GM23338 (cell line): ENCODE measurements around the gene RFC2.

Experiments
- CREB1 ChIP-seq: fragments of 250-450 bp; sonication (Bioruptor Pico); IDR thresholded peaks from 2 replicates; pipeline ENCODE4 v1.5.0; 2020; ENCODE audit warnings: low read depth, mild to moderate bottlenecking, moderate library complexity
- CTCF ChIP-seq, 2 experiments: fragments of 200-600 bp in 1 of 2; sonication (generic) in 1 of 2; conservative IDR thresholded peaks; 2 replicates each; pipeline versions ENCODE4 v1.5.1 to v1.6.1; 2016 to 2017; ENCODE audit warnings: antibody characterized with exemption in 2 of 2, low read depth in 2 of 2, mild to moderate bottlenecking in 2 of 2, moderate library complexity in 1 of 2
- ETS1 ChIP-seq: IDR thresholded peaks from 2 replicates; pipeline ENCODE4 v1.6.1; 2016; ENCODE audit warnings: antibody characterized with exemption
- EZH2 ChIP-seq: fragments of 200-600 bp; sonication (generic); IDR thresholded peaks from one replicate; pipeline ENCODE4 v1.8.0; 2017; ENCODE audit warnings: antibody characterized with exemption, mild to moderate bottlenecking, low read depth; ENCODE audit not compliant: unreplicated experiment
- EZH2phosphoT487 ChIP-seq: fragments of 200-600 bp; sonication (generic); IDR thresholded peaks from one replicate; pipeline ENCODE4 v1.8.1; 2018; ENCODE audit warnings: antibody characterized with exemption; ENCODE audit not compliant: unreplicated experiment
- JUNB ChIP-seq: IDR thresholded peaks from one replicate; pipeline ENCODE4 v1.6.1; 2016; ENCODE audit warnings: antibody characterized with exemption; ENCODE audit not compliant: unreplicated experiment
- NANOG ChIP-seq: IDR thresholded peaks from 2 replicates; pipeline ENCODE4 v1.6.1; 2016; ENCODE audit warnings: antibody characterized with exemption, borderline replicate concordance
- POLR2AphosphoS5 ChIP-seq: IDR thresholded peaks from 2 replicates; pipeline ENCODE4 v1.6.1; 2016; ENCODE audit warnings: antibody characterized with exemption, low read depth
- REST ChIP-seq: IDR thresholded peaks from one replicate; pipeline ENCODE4 v1.6.1; 2018; ENCODE audit warnings: antibody characterized with exemption; ENCODE audit not compliant: unreplicated experiment
- STAT1 ChIP-seq: IDR thresholded peaks from one replicate; pipeline ENCODE4 v1.6.1; 2016; ENCODE audit warnings: antibody characterized with exemption; ENCODE audit not compliant: unreplicated experiment
- ZNF114 ChIP-seq: fragments of 250-450 bp; sonication (Bioruptor Pico); IDR thresholded peaks from 2 replicates; pipeline ENCODE4 v1.5.0; 2020; ENCODE audit warnings: mild to moderate bottlenecking, moderate library complexity
- ZNF462 ChIP-seq: fragments of 250-450 bp; sonication (Bioruptor Pico); IDR thresholded peaks from 2 replicates; pipeline ENCODE4 v1.5.0; 2020; ENCODE audit warnings: mild to moderate bottlenecking, moderate library complexity

GRCh38 chr7:74254129-74254857 lies at the start of gene RFC2:
- TF ChIP-seq CTCF (conservative IDR thresholded peaks at IDR 0.05; ENCODE audit: low read depth in 2 of 2) (no peak), POLR2AphosphoS5 (peak; percentile 95), EZH2 (no peak), CREB1 (CRISPR knock-in tag) (peak; percentile 92), REST (no peak), ZNF462 (CRISPR knock-in tag) (no peak), EZH2phosphoT487 (no peak), NANOG (no peak), ETS1 (peak; percentile 52; the same call in 1 of the 2 replicates), JUNB (no peak), STAT1 (no peak), ZNF114 (CRISPR knock-in tag) (no peak)
